GM12878 (cell line): ENCODE results near the gene YIF1B. TPM values are rescaled to one million over a fixed set of nuclear protein-coding genes. Genes with fewer than 3 reads are reported as not detected.

Experiments used
- ATAC-seq: fragments of 200-7000 bp; cut with Tn5 transposase; 3 replicates; pipeline ENCODE4 v1.9.1; 2020; ENCODE audit warnings: mild to moderate bottlenecking, moderate library complexity
- BruUV-seq: library from RNA; stranded (reverse); fragments of 400-500 nt; replicated peaks from 2 replicates; lab custom pipeline; 2021; lab: Mats Ljungman, UMichigan
- CTCF ChIA-PET: fragments of 300-600 bp; sonication (Branson Sonifier 250); formaldehyde crosslinking; extraction: SDS; loops from one replicate; lab custom pipeline; 2021; ENCODE audit warnings: inconsistent platforms; lab: Yijun Ruan, JAX
- POLR2A ChIA-PET: fragments of 350-600 bp; formaldehyde crosslinking; extraction: SDS; loops from one replicate; lab custom pipeline; 2021; ENCODE audit warnings: inconsistent platforms; lab: Charles Lee
- RAD21 ChIA-PET: fragments of 300-600 bp; sonication (Branson Sonifier 250); formaldehyde crosslinking; loops from one replicate; lab custom pipeline; 2023; ENCODE audit warnings: antibody characterized with exemption; ENCODE audit not compliant: unreplicated experiment; lab: Charles Lee
- SMC1A ChIA-PET: fragments of 300-600 bp; sonication (Branson Sonifier 250); formaldehyde crosslinking; loops from one replicate; lab custom pipeline; 2023; ENCODE audit not compliant: unreplicated experiment, uncharacterized antibody; lab: Charles Lee
- DNase-seq: peaks from one replicate; pipeline ENCODE4 v3.0.0-alpha.2; 2011; ENCODE audit warnings: low read depth, low spot score
- FAIRE-seq: peaks from 3 replicates; lab custom pipeline; 2011; peaks lifted over from hg19 to GRCh38; lab: Jason Lieb, UNC
- H2AFZ ChIP-seq: 2 replicates; pipeline ENCODE4 v1.6.0; 2011; ENCODE audit warnings: low read depth, low read length, control low read depth; ENCODE audit not compliant: control insufficient read depth
- H3K27ac ChIP-seq: 2 replicates; pipeline ENCODE4 v1.5.1; 2011; ENCODE audit warnings: control low read depth; ENCODE audit not compliant: control insufficient read depth, insufficient read depth
- H3K27me3 ChIP-seq, 2 experiments: replicated peaks in 1 of 2; 2 replicates each; pipeline versions ENCODE4 v1.6.0 to v1.6.1; 2011; ENCODE audit warnings: low read length in 1 of 2; ENCODE audit not compliant: control insufficient read depth in 2 of 2, insufficient read depth in 2 of 2
- H3K36me3 ChIP-seq, 2 experiments: 2 replicates each; pipeline ENCODE4 v1.5.1; 2011; ENCODE audit warnings: low read length in 1 of 2; ENCODE audit not compliant: control insufficient read depth in 2 of 2, insufficient read depth in 2 of 2
- H3K4me1 ChIP-seq: 2 replicates; pipeline ENCODE4 v1.6.1; 2011; ENCODE audit warnings: mild to moderate bottlenecking, low read length, moderate library complexity, mixed read lengths; ENCODE audit not compliant: control insufficient read depth, insufficient read depth
- H3K4me2 ChIP-seq: 2 replicates; pipeline ENCODE4 v1.6.0; 2011; ENCODE audit warnings: control low read depth; ENCODE audit not compliant: control insufficient read depth, insufficient read depth
- H3K4me3 ChIP-seq: fragments of 200-600 bp; sonication (generic); 2 replicates; pipeline ENCODE4 v1.5.1; 2016
- H3K79me2 ChIP-seq: 2 replicates; pipeline ENCODE4 v1.6.0; 2011; ENCODE audit warnings: low read length; ENCODE audit not compliant: control insufficient read depth, insufficient read depth
- H3K9ac ChIP-seq: 2 replicates; pipeline ENCODE4 v1.8.0; 2011; ENCODE audit warnings: low read length, control low read depth, mixed read lengths; ENCODE audit not compliant: control insufficient read depth, insufficient read depth
- H3K9me3 ChIP-seq: replicated peaks from 3 replicates; pipeline ENCODE4 v1.5.1; 2011; ENCODE audit warnings: mild to moderate bottlenecking, low read length; ENCODE audit not compliant: control insufficient read depth, insufficient read depth
- H4K20me1 ChIP-seq: 2 replicates; pipeline ENCODE4 v1.6.0; 2011; ENCODE audit not compliant: control insufficient read depth, insufficient read depth
- BHLHE40 ChIP-seq, 2 experiments: fragments of 450-650 bp in 1 of 2; IDR thresholded peaks; 2 replicates each; pipeline ENCODE4 v1.6.1; 2011 to 2017; ENCODE audit warnings: low read depth in 2 of 2, borderline replicate concordance in 1 of 2, improper control_type of control experiment in 1 of 2, low read length in 1 of 2, mild to moderate bottlenecking in 1 of 2
- DPF2 ChIP-seq: fragments of 450-650 bp; IDR thresholded peaks from 2 replicates; pipeline ENCODE4 v1.6.1; 2017; ENCODE audit warnings: mild to moderate bottlenecking
- E2F8 ChIP-seq: fragments of 450-650 bp; IDR thresholded peaks from 2 replicates; pipeline ENCODE4 v1.6.1; 2018; ENCODE audit warnings: mild to moderate bottlenecking, low read depth, moderate library complexity; ENCODE audit not compliant: partially characterized antibody
- EED ChIP-seq: sonication (generic); IDR thresholded peaks from 2 replicates; pipeline ENCODE4 v1.6.1; 2016; ENCODE audit warnings: antibody characterized with exemption, low read depth
- ESRRA ChIP-seq: IDR thresholded peaks from 2 replicates; pipeline ENCODE4 v1.6.1; 2012; ENCODE audit warnings: mild to moderate bottlenecking, low read length, improper control_type of control experiment
- FOXK2 ChIP-seq: fragments of 450-650 bp; IDR thresholded peaks from 2 replicates; pipeline ENCODE4 v1.6.1; 2017; ENCODE audit warnings: mild to moderate bottlenecking, moderate library complexity
- FOXM1 ChIP-seq: IDR thresholded peaks from 2 replicates; pipeline ENCODE4 v1.6.1; 2012; ENCODE audit warnings: low read depth, mild to moderate bottlenecking, inconsistent platforms, low read length, moderate library complexity
- HCFC1 ChIP-seq: fragments of 150-350 bp; IDR thresholded peaks from 2 replicates; pipeline ENCODE4 v1.6.1; 2014; ENCODE audit warnings: low read length
- IRF5 ChIP-seq: fragments of 450-650 bp; IDR thresholded peaks from 2 replicates; pipeline ENCODE4 v1.6.1; 2017; ENCODE audit warnings: borderline replicate concordance
- MTA2 ChIP-seq: fragments of 450-650 bp; IDR thresholded peaks from 2 replicates; pipeline ENCODE4 v1.6.1; 2016; ENCODE audit warnings: low read depth, mild to moderate bottlenecking, moderate library complexity
- NFIC ChIP-seq: IDR thresholded peaks from 2 replicates; pipeline ENCODE4 v1.6.1; 2012; ENCODE audit warnings: low read depth, mild to moderate bottlenecking, inconsistent platforms, low read length, moderate library complexity
- POU2F2 ChIP-seq: IDR thresholded peaks from 3 replicates; pipeline ENCODE4 v1.6.1; 2011; ENCODE audit warnings: low read depth, mild to moderate bottlenecking, low read length, borderline replicate concordance
- RELB ChIP-seq: fragments of 450-650 bp; IDR thresholded peaks from 2 replicates; pipeline ENCODE4 v1.6.1; 2017; ENCODE audit warnings: low read depth, mild to moderate bottlenecking, moderate library complexity
- STAT1 ChIP-seq: fragments of 450-650 bp; conservative IDR thresholded peaks from 2 replicates; pipeline ENCODE4 v1.6.1; 2014; ENCODE audit warnings: antibody characterized with exemption, mild to moderate bottlenecking
- WRNIP1 ChIP-seq: IDR thresholded peaks from 2 replicates; pipeline ENCODE4 v1.6.1; 2011; ENCODE audit warnings: low read depth, low read length, improper control_type of control experiment, borderline replicate concordance
- ZNF274 ChIP-seq: IDR thresholded peaks from one replicate; pipeline ENCODE4 v1.8.0; 2011; ENCODE audit not compliant: insufficient read length, insufficient read depth
- WGBS: methylation state at CpG from one replicate; pipeline ENCODE4 v1.1.6; 2016; ENCODE audit warnings: low lambda C conversion rate; ENCODE audit not compliant: insufficient replicate concordance, insufficient coverage; ENCODE audit errors: missing lambda C conversion rate; 5-methylcytosine and 5-hydroxymethylcytosine counted together
- in situ Hi-C: fragments of 300-500 bp; cut with MboI; formaldehyde crosslinking; loops from 9 replicates; pipeline ENCODE4 v1.14.3; 2018; ENCODE audit warnings: mixed read lengths
- intact Hi-C: fragments of 100-400 bp; cut with micrococcal nuclease; formaldehyde crosslinking; loops from one replicate; pipeline ENCODE4 v1.14.2; 2022; ENCODE audit not compliant: unreplicated experiment
- polyA plus RNA-seq, 11 experiments: library from polyadenylated mRNA; depleted of rRNA in 4 of 11; unstranded in 6 of 11; stranded (reverse) in 5 of 11; fragments of >200 nt; fragmentation: Nextera tagmentation in 4 of 11; fragmentation: Illumina TruSeq in 1 of 11; extraction: Ambion mirVana in 4 of 11; extraction: Trizol in 1 of 11; gene quantifications; 1 replicate in 1 of 11; 2 replicates in 10 of 11; pipeline versions ENCODE4 v1.2.1 to v1.2.3, GENCODE V29; 2011 to 2016; ENCODE audit warnings: inconsistent platforms in 2 of 11, missing spikeins in 2 of 11, low read depth in 1 of 11
- total RNA-seq, 4 experiments: library from RNA; depleted of rRNA in 3 of 4; stranded (reverse); fragments of >200 nt in 3 of 4; fragmentation: Illumina TruSeq in 1 of 4; extraction: Trizol in 1 of 4; gene quantifications; 2 replicates each; pipeline versions ENCODE4 v1.2.1 to v1.2.3, GENCODE V29; 2013 to 2021

Gene YIF1B
- total and polyA plus RNA-seq, 10 of the 15 experiments (the other 5 are each of a cell fraction or from before 2014, with no cell fraction given) = 1.3 to 106 (median 53.5) TPM

GRCh38 chr19:38265921-38266429 is 49.8 kb downstream of the YIF1B start:
- Histone ChIP-seq H3K27me3 (peaks cover 0 to 2% of the 10 kb centered on the region in 2 experiments; a peak in 2 of 4 replicates), H3K27ac (no peak overlapping the region)
- in situ Hi-C loops (no loop called here), intact Hi-C loops (no loop called here)
- SMC1A ChIA-PET = interaction anchor here (0.7 to 1.8 kb wide), 2 partner anchors 22 to 29 kb away, joined by 3 to 5 read pairs; no protein-coding TSS in a partner anchor
- DNase-seq = no peak
- no peak for TF ChIP-seq IRF5
- TF ChIP-seq FOXK2 = no peak
- no peak for TF ChIP-seq STAT1
- TF ChIP-seq ESRRA = no peak
- no peak for TF ChIP-seq EED
- TF ChIP-seq HCFC1 = no peak
- no peak for TF ChIP-seq E2F8
- no peak for TF ChIP-seq NFIC
- no peak for TF ChIP-seq POU2F2
- no peak for TF ChIP-seq ZNF274
- no peak for TF ChIP-seq DPF2
- TF ChIP-seq BHLHE40 (IDR thresholded peaks at IDR 0.05; ENCODE audit: borderline replicate concordance in 1 of 2, low read depth in 2 of 2, low read length in 1 of 2) = no peak
- no peak for TF ChIP-seq WRNIP1
- TF ChIP-seq RELB = no peak
- no peak for TF ChIP-seq FOXM1
- TF ChIP-seq MTA2 = no peak
- TF ChIP-seq, all 136 proteins: peak for 0
- ChIA-PET CTCF (interaction anchor here (0.5 to 2.1 kb wide), 5 partner anchors 10 to 152 kb away, joined by 3 to 6 read pairs (median 3); no protein-coding TSS in a partner anchor), RAD21 (interaction anchor here (0.7 to 0.9 kb wide), 2 partner anchors 23 to 70 kb away, joined by 3 to 4 read pairs; partner anchors contain the start of gene CATSPERG), POLR2A (interaction anchor here (0.7 kb wide), 1 partner anchor 9 kb away, joined by 3 read pairs; no protein-coding TSS in a partner anchor)
- Histone ChIP-seq H2AFZ (no peak overlapping the region), H3K4me3 (no peak overlapping the region), H3K9me3 (no peaks in the 10 kb centered on the region), H3K9ac (no peak overlapping the region), H3K4me2 (no peak overlapping the region), H3K36me3 (no peaks in the 10 kb centered on the region), H3K79me2 (no peaks in the 10 kb centered on the region), H3K4me1 (peaks cover 9% of the 10 kb centered on the region), H4K20me1 (no peaks in the 10 kb centered on the region)
- WGBS = 65% methylated on average over 12 of the region's 12 CpGs
- BruUV-seq = no TSS peak
- FAIRE-seq = no peak
- ATAC-seq = no peak
